ENCODE measurements around the gene PLPPR3.

DNA sequence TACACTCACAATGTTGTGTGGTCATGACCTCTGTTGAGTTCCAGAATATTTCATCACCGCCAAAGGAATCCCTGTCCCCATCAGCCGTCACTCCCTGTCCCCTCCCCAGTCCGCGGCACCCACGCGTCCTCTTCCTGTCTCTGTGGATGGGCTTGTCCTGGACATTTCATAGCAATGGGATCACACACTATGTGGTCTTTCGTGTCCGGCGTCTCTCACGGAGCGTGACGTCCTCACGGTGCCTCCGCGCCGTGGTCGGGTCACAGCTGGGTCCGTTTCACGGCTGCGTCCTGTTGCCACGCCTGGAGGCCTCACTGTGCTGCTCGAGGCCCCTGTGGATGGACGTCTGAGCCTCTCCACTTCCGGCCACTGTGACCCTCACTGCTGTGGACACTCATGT is 12.5 kb upstream of the PLPPR3 start:
- TF ChIP-seq, protein P1, sequence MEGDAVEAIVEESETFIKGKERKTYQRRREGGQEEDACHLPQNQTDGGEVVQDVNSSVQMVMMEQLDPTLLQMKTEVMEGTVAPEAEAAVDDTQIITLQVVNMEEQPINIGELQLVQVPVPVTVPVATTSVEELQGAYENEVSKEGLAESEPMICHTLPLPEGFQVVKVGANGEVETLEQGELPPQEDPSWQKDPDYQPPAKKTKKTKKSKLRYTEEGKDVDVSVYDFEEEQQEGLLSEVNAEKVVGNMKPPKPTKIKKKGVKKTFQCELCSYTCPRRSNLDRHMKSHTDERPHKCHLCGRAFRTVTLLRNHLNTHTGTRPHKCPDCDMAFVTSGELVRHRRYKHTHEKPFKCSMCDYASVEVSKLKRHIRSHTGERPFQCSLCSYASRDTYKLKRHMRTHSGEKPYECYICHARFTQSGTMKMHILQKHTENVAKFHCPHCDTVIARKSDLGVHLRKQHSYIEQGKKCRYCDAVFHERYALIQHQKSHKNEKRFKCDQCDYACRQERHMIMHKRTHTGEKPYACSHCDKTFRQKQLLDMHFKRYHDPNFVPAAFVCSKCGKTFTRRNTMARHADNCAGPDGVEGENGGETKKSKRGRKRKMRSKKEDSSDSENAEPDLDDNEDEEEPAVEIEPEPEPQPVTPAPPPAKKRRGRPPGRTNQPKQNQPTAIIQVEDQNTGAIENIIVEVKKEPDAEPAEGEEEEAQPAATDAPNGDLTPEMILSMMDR (IDR thresholded peaks at IDR 0.05; ENCODE audit: borderline replicate concordance, extremely low read depth, low read length, poor library complexity, severe bottlenecking): no peak
- no peak for TF ChIP-seq EZH2 (IDR thresholded peaks at IDR 0.05; ENCODE audit: borderline replicate concordance, low read depth, low read length, severe bottlenecking)
